C4-2B (cell line): Measurements from ENCODE around the gene TMC3.

Experiments
- H3K27ac ChIP-seq: fragments of 450-650 bp; 2 replicates; pipeline ENCODE4 v1.5.1; 2017
- ZFX ChIP-seq: fragments of 450-650 bp; IDR thresholded peaks from 2 replicates; pipeline ENCODE4 v1.6.1; 2017
- TF ChIP-seq, protein P1 (sequence below): fragments of 450-650 bp; conservative IDR thresholded peaks from 2 replicates; pipeline ENCODE4 v1.5.1; 2017; ENCODE audit warnings: mild to moderate bottlenecking

Gene TMC3

DNA sequence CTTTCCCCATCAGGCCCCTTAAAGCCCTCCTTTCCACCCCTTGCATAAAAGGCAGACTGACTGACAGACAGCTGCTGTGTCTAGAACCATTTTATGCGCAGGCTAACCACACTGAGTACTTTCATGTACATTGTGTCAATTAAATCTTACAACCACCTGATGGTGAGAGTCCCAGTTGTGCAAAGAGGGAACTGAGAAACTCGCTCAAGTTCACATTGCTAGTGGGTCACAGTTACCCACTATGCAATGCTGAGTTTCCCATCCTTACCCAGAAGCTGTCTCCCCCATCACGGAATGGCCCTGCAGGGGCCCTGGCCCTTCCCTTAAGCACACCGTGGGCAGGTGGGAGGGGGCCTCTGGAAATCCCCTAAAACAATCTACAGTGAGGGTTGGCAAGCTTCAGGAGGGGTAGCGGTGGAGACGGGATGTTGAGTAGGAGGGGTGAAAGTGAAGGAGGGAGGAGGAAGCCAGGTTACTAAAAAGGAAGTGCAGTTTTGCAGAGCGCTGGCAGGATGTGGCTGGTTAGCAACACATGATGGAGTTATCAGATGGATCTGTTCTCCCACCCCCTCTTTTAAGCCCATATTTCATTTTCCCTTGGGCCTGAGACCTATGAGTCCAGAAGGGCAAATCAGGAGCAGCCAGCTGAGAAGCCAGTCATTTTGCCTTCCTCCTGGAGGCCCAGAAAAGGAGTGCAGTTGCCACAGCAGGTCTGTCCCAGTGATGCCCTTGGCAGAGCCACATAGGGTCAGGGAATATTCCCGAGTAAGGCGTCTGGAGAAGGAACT is 80.1 kb downstream of the TMC3 start:
- no peak for TF ChIP-seq ZFX
- TF ChIP-seq, protein P1, sequence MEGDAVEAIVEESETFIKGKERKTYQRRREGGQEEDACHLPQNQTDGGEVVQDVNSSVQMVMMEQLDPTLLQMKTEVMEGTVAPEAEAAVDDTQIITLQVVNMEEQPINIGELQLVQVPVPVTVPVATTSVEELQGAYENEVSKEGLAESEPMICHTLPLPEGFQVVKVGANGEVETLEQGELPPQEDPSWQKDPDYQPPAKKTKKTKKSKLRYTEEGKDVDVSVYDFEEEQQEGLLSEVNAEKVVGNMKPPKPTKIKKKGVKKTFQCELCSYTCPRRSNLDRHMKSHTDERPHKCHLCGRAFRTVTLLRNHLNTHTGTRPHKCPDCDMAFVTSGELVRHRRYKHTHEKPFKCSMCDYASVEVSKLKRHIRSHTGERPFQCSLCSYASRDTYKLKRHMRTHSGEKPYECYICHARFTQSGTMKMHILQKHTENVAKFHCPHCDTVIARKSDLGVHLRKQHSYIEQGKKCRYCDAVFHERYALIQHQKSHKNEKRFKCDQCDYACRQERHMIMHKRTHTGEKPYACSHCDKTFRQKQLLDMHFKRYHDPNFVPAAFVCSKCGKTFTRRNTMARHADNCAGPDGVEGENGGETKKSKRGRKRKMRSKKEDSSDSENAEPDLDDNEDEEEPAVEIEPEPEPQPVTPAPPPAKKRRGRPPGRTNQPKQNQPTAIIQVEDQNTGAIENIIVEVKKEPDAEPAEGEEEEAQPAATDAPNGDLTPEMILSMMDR: no peak
- H3K27ac ChIP-seq: no peak overlapping the region

DNA sequence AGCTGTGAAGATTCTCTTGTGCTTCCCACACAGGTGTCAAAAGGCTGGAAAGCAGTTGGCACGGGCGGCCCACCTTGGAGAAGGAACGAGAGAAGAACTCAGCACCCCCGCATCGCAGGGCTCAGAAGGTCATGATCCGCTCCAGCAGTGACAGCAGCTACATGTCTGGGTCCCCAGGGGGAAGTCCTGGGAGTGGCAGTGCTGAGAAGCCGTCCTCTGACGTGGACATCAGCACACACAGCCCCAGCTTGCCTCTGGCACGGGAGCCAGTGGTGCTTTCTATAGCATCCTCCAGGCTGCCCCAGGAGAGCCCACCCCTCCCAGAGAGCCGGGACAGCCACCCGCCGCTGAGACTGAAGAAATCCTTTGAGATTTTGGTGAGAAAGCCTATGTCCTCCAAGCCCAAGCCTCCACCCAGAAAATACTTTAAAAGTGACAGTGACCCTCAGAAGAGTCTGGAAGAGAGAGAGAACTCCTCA is 81.5 kb downstream of the TMC3 start:
- TF ChIP-seq, protein P1: no peak
- TF ChIP-seq ZFX: no peak
- no peak overlapping the region for H3K27ac ChIP-seq

DNA sequence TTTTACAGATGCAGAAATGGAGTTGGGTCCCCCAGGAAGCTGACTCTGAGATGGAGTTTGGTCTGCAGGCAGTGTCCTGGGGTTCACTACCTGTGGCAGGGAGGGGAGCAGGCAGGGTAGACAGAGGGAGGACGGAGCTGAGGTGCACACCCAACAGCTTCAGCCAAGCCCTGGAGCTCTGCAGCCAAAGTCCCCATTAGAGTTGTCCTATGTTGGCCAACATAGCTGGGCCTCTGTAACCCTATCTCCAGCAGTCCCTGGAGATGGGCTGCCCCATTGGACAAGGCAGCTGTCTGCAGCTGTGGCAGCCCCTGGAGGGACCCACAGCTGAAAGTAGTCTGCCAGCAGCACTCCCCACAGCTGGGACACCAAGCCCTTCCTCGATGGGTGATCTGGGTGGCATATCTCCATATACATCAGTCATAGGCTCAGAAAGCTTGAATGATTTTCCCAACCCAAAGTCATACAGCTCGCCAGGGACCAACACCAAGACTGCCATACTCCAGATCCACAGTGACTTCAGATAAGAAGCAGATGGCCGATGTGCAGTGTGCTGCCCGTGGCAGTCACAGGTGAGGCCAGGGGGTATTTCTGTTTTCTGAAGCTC is 82.0 kb downstream of the TMC3 start:
- H3K27ac ChIP-seq: no peak overlapping the region
- TF ChIP-seq, protein P1: no peak
- TF ChIP-seq ZFX: no peak

DNA sequence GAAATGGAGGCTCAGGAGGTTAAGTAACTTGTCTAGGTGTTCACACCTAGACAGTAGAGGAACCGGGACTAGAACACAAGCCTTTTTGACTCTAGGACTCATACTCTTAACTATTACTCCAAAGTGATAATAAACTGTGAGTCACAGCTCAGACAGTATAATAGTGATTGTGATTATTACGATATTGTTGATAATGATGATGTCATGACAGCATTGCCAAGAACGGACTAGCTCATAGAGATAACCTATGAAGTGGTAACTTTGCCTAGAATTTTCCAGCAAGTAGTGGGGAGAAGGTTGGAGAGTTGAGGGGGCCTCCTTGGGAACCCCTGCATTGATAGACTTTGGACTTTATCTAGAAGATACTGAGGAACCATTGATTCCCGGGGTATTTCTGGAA is 84.1 kb downstream of the TMC3 start:
- TF ChIP-seq, protein P1: no peak
- no peak for TF ChIP-seq ZFX
- no peak overlapping the region for H3K27ac ChIP-seq

DNA sequence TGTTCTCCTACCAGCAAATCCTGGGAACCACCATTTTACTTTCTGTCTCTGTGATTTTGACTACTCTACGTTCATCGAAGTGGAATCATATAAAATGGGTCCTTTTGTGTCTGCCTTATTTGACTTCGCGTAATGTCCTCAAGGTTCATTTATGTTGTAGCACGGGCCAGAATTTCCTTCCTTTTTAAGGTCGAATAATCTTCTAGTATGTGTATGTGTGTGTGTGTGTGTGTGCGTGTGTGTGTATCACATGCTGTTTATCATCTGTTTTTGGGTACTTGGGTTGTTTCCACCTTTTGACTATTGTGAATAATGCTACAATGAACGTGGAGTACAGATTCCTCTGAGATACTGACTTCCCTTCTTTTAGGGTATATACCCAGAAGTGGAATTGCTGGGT is 85.4 kb downstream of the TMC3 start:
- no peak overlapping the region for H3K27ac ChIP-seq
- TF ChIP-seq ZFX: no peak
- TF ChIP-seq, protein P1: no peak

DNA sequence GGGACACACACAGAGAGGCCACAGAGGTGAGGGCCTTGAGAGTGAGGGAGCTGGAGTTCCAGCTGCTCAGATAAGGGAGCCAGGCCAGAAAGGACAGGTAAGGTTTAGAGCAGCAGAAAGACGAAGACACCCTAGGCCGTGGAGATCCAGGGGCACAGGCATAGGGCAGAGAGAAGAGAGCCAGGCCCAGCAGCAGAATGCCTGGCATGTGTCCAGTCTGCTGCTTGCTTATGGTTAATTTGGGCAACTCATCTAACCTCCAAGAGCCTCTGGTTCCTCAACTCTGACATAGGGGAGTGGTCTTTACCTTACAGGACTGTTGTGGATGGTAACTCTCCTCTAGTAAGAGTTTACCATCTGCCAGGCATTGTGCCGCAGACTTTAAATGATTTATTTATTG is 86.0 kb downstream of the TMC3 start:
- no peak for TF ChIP-seq ZFX
- TF ChIP-seq, protein P1: no peak
- H3K27ac ChIP-seq: no peak overlapping the region

DNA sequence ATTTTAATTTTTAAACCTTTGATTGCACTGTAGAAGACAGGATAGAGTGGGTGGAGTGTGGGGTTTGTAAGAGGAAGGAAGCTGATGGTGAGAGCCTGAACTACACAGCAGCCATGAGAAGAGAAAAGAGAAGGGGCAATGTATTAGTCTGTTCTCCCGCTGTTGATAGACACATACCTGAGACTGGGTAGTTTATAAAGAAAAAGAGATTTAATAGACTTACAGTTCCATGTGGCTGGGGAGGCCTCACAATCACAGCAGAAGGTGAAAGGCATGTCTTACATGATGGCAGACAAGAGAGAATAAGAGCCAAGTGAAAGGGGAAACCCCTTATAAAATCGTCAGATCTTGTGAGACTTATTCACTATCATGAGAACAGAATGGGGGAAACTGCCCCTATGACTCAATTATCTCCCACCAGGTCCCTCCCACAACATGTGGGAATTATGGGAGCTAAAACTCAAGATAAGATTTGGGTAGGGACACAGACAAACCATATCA is 87.3 kb downstream of the TMC3 start:
- TF ChIP-seq, protein P1: no peak
- no peak for TF ChIP-seq ZFX
- no peak overlapping the region for H3K27ac ChIP-seq
